ENCODE results near the gene PRMT7.

GRCh38 chr16:68356249-68356918 is 45.6 kb downstream of the PRMT7 start:
- TF ChIP-seq CTCF (conservative IDR thresholded peaks at IDR 0.05) (no peak), ZFX (IDR thresholded peaks at IDR 0.05) (no peak)
